Transverse colon (tissue), 4 donors: ENCODE measurements around the gene SCLY.

Experiments used
- CTCF ChIP-seq, 5 experiments: fragments of 200-600 bp in 3 of 5; fragments of 450-650 bp in 2 of 5; sonication (generic) in 3 of 5; IDR thresholded peaks; 1 replicate in 2 of 5; 2 replicates in 3 of 5; pipeline ENCODE4 v1.5.1; 2016 to 2017; ENCODE audit warnings: antibody characterized with exemption in 5 of 5, inconsistent platforms in 3 of 5, mild to moderate bottlenecking in 2 of 5, moderate library complexity in 1 of 5
- EP300 ChIP-seq: sonication (generic); formaldehyde crosslinking; IDR thresholded peaks from one replicate; pipeline ENCODE4 v1.6.1; 2017; ENCODE audit warnings: antibody characterized with exemption, low read depth
- POLR2A ChIP-seq: fragments of 450-650 bp; IDR thresholded peaks from one replicate; pipeline ENCODE4 v1.6.1; 2016; ENCODE audit warnings: antibody characterized with exemption, mild to moderate bottlenecking, moderate library complexity
- POLR2AphosphoS5 ChIP-seq, 3 donors: sonication (generic); formaldehyde crosslinking; IDR thresholded peaks; one replicate each; pipeline ENCODE4 v1.6.1; 2016; ENCODE audit warnings: antibody characterized with exemption in 3 of 3

DNA sequence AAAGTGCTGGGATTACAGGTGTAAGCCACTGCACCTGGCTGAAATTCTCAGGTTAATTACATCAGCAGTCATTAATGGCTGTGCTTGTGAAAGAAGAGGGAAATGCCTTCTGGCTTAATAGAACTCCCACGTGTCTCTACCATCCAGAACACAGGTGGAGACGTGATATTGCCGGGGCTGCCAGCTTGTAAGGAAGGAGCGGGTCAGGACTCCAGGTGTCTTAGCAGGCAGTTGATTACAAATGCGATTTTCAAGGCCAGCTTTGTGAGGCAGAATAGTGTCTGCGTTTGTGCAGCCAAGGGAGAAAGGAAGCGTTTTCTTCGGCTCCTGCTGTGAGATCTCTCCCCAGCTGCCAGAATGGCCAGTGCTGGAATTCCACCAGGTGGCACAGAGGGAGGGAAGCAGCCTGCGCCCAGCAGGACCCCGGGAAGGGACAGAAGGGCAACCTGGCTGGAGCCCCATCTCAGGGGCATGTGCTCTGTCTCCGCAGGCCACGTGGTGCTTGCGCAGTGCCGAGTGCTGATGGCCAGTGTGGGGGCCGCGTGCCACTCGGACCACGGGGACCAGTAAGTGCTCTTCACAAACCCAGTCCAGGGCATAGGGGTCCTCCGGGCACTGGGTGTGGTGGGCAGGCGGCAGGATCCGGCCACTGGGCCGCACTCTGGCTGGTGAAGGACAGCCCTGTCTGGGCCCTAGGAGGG, 35.7 kb downstream of the SCLY start:
- TF ChIP-seq CTCF (IDR thresholded peaks at IDR 0.05), result no peak
- TF ChIP-seq POLR2A, result no peak
- no peak for TF ChIP-seq POLR2AphosphoS5 (IDR thresholded peaks at IDR 0.05)
- no peak for TF ChIP-seq EP300
